Erythroblast (primary cell): ENCODE measurements around the gene C1QTNF5.

Source experiments
- GATA1 ChIP-seq: IDR thresholded peaks from 2 replicates; pipeline ENCODE4 v1.6.1; 2011; ENCODE audit warnings: low read depth, mild to moderate bottlenecking, control low read depth, low read length, moderate library complexity
- POLR2A ChIP-seq: IDR thresholded peaks from 2 replicates; pipeline ENCODE4 v1.6.1; 2011; ENCODE audit warnings: mild to moderate bottlenecking, low read length

- TF ChIP-seq POLR2A: no peak
- TF ChIP-seq GATA1: no peak
Observed at GRCh38 chr11:119324189-119324588, 16.5 kb downstream of the C1QTNF5 start.
